Fibroblast of lung (primary cell): Measurements from ENCODE around the gene BABAM2. TPM values are rescaled to one million over a fixed set of nuclear protein-coding genes. Genes with fewer than 3 reads are reported as not detected.

Experiments
- DNase-seq, 2 donors: peaks; one replicate each; pipeline versions ENCODE4 v3.0.0 to v3.0.0-alpha.2; 2010; ENCODE audit warnings: low read depth in 2 of 2
- H2AFZ ChIP-seq: 2 replicates; pipeline ENCODE4 v1.5.1; 2012; ENCODE audit warnings: low read length, control low read depth, inconsistent platforms
- H3K27ac ChIP-seq: 2 replicates; pipeline ENCODE4 v1.5.1; 2011; ENCODE audit warnings: low read length, control low read depth; ENCODE audit not compliant: insufficient read depth
- H3K27me3 ChIP-seq: 2 replicates; pipeline ENCODE4 v1.5.1; 2011; ENCODE audit warnings: mild to moderate bottlenecking, low read length; ENCODE audit not compliant: control insufficient read depth, insufficient read depth
- H3K36me3 ChIP-seq: 2 replicates; pipeline ENCODE4 v1.5.1; 2011; ENCODE audit warnings: low read length; ENCODE audit not compliant: control insufficient read depth, insufficient read depth
- H3K4me1 ChIP-seq: 2 replicates; pipeline ENCODE4 v1.5.1; 2011; ENCODE audit warnings: low read length; ENCODE audit not compliant: control insufficient read depth, insufficient read depth; ENCODE audit errors: extremely low read depth
- H3K4me2 ChIP-seq: 2 replicates; pipeline ENCODE4 v1.5.1; 2011; ENCODE audit warnings: low read length, control low read depth; ENCODE audit not compliant: insufficient read depth; ENCODE audit errors: extremely low read depth
- H3K4me3 ChIP-seq, 4 experiments: fragments of 200-600 bp in 1 of 4; sonication (generic) in 1 of 4; replicated peaks in 1 of 4; 2 replicates each; pipeline ENCODE4 v1.5.1; 2011 to 2016; ENCODE audit warnings: low read length in 4 of 4, low read depth in 3 of 4, mild to moderate bottlenecking in 3 of 4, control low read depth in 2 of 4, inconsistent platforms in 1 of 4, mixed read lengths in 1 of 4; ENCODE audit not compliant: insufficient read depth in 1 of 4; ENCODE audit errors: control extremely low read depth in 1 of 4
- H3K79me2 ChIP-seq: 2 replicates; pipeline ENCODE4 v1.5.1; 2012; ENCODE audit warnings: mild to moderate bottlenecking, low read length, inconsistent platforms; ENCODE audit not compliant: control insufficient read depth, insufficient read depth
- H3K9ac ChIP-seq: 2 replicates; pipeline ENCODE4 v1.5.1; 2011; ENCODE audit warnings: mild to moderate bottlenecking, low read length, control low read depth; ENCODE audit not compliant: insufficient read depth
- H3K9me3 ChIP-seq: 2 replicates; pipeline ENCODE4 v1.5.1; 2012; ENCODE audit warnings: low read depth, low read length; ENCODE audit not compliant: control insufficient read depth, insufficient read depth
- H4K20me1 ChIP-seq: 2 replicates; pipeline ENCODE4 v1.5.1; 2011; ENCODE audit warnings: low read length; ENCODE audit not compliant: control insufficient read depth, insufficient read depth; ENCODE audit errors: extremely low read depth
- EZH2 ChIP-seq: IDR thresholded peaks from 2 replicates; pipeline ENCODE4 v1.5.1; 2012; ENCODE audit warnings: low read length, control low read depth, mild to moderate bottlenecking; ENCODE audit errors: missing control alignments
- polyA plus RNA-seq, 2 donors: library from polyadenylated mRNA; depleted of rRNA in 1 of 2; stranded (reverse) in 1 of 2; unstranded in 1 of 2; fragments of >200 nt; gene quantifications; 2 replicates each; pipeline ENCODE4 v1.2.1, GENCODE V29; 2011 to 2012; ENCODE audit warnings: missing spikeins in 1 of 2
- total RNA-seq: library from RNA; depleted of rRNA; stranded (reverse); fragments of >200 nt; gene quantifications from 2 replicates; pipeline ENCODE4 v1.2.1, GENCODE V29; 2014
- TF ChIP-seq, protein P1 (sequence below), 2 donors: IDR thresholded peaks in 1 of 2; conservative IDR thresholded peaks in 1 of 2; 1 replicate in 1 of 2; 2 replicates in 1 of 2; pipeline ENCODE4 v1.5.1; 2011 to 2012; ENCODE audit warnings: low read length in 2 of 2, control low read depth in 1 of 2, inconsistent platforms in 1 of 2, low read depth in 1 of 2, mild to moderate bottlenecking in 1 of 2

The BABAM2 gene
- total and polyA plus RNA-seq, 2 donors (not counting 1 experiment from before 2014, with no cell fraction given): 25.6 to 33.4 TPM

DNA sequence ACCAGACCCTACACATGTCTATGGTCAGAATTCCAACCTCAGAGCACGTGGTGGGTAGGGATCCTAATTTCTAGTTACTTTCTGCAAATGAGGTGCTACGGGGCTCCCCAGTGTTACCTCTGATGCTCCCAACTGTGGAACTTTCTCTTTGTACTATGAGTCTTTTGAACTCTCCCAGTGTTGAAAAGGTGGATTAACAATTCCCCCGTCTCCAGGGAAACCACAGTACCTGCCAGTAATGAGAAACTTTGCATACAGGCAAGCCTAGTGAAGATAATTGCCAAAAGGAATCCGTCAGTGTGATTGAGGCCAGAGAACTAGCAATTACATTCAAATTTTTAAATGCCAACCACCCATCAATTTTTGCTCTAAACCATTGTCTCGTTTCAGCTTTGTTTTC is 373.2 kb downstream of the BABAM2 start:
- Histone ChIP-seq H3K27ac (no peak overlapping the region), H4K20me1 (no peaks in the 10 kb centered on the region), H3K4me3 (no peak overlapping the region), H3K4me1 (peaks cover 2% of the 10 kb centered on the region), H3K36me3 (no peaks in the 10 kb centered on the region), H3K4me2 (no peak overlapping the region), H3K79me2 (no peaks in the 10 kb centered on the region), H3K9me3 (no peaks in the 10 kb centered on the region), H3K9ac (no peak overlapping the region), H3K27me3 (no peaks in the 10 kb centered on the region), H2AFZ (no peak overlapping the region)
- no peak for DNase-seq
- TF ChIP-seq EZH2: no peak
- TF ChIP-seq, protein P1, sequence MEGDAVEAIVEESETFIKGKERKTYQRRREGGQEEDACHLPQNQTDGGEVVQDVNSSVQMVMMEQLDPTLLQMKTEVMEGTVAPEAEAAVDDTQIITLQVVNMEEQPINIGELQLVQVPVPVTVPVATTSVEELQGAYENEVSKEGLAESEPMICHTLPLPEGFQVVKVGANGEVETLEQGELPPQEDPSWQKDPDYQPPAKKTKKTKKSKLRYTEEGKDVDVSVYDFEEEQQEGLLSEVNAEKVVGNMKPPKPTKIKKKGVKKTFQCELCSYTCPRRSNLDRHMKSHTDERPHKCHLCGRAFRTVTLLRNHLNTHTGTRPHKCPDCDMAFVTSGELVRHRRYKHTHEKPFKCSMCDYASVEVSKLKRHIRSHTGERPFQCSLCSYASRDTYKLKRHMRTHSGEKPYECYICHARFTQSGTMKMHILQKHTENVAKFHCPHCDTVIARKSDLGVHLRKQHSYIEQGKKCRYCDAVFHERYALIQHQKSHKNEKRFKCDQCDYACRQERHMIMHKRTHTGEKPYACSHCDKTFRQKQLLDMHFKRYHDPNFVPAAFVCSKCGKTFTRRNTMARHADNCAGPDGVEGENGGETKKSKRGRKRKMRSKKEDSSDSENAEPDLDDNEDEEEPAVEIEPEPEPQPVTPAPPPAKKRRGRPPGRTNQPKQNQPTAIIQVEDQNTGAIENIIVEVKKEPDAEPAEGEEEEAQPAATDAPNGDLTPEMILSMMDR (conservative IDR thresholded peaks at IDR 0.05 in 1 of 2, IDR thresholded peaks at IDR 0.05 in 1 of 2; ENCODE audit: low read depth in 1 of 2, low read length in 2 of 2): no peak

DNA sequence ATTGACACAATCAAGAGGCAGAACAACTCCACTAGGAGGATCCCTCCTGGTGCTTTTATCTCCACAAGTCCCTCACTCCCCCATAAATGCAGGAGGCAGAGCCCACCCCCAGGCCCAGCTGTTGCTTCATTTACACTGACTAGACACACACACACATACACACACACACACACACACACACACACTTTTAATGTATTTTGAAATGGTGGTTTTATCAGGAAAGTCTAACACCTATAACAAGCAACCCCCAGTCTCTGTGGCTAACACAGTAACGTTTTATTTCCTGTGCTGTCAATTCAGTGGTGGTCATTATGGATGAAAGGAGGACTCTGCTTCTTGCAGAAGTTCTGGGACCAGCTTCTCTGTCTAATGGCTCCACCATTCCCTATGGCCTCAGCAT is 376.8 kb downstream of the BABAM2 start:
- no peak overlapping the region for H2AFZ ChIP-seq
- no peak for DNase-seq
- H3K79me2 ChIP-seq: no peaks in the 10 kb centered on the region
- H3K4me3 ChIP-seq: no peak overlapping the region
- no peaks in the 10 kb centered on the region for H3K9me3 ChIP-seq
- peaks cover 6% of the 10 kb centered on the region for H3K4me1 ChIP-seq
- no peaks in the 10 kb centered on the region for H3K36me3 ChIP-seq
- TF ChIP-seq, protein P1 (conservative IDR thresholded peaks at IDR 0.05 in 1 of 2, IDR thresholded peaks at IDR 0.05 in 1 of 2; ENCODE audit: low read depth in 1 of 2, low read length in 2 of 2): no peak
- TF ChIP-seq EZH2: no peak
- no peak overlapping the region for H3K27ac ChIP-seq
- H3K4me2 ChIP-seq: no peak overlapping the region
- H3K27me3 ChIP-seq: no peaks in the 10 kb centered on the region
- no peak overlapping the region for H3K9ac ChIP-seq
- H4K20me1 ChIP-seq: no peaks in the 10 kb centered on the region

DNA sequence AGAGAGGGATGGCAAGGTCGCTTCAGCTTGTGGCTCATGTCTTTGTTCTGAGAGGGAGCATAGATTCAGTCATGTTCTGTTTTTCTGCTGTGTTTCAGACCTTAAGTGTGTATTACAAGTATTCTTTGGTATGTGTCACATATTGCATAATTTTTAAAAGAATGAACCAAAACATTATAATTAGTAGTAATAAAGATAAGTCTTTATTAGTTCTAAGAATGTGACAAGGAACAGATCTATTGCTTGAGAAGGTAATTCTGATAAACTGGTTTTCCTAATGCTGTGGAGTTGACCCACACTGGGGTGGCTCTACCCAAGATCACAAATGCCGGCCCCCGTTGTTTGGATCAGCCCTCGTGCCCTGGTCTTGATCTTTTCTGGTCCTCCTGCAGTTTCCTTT is 377.9 kb downstream of the BABAM2 start:
- peak in 1 of 2 donors; percentile 53 for DNase-seq
- H3K4me2 ChIP-seq: no peak overlapping the region

More for the DNA sequence above, 377.9 kb downstream of the BABAM2 start:
- H3K4me3 ChIP-seq: no peak overlapping the region
- H3K27ac ChIP-seq: no peak overlapping the region
- no peak overlapping the region for H2AFZ ChIP-seq
- no peaks in the 10 kb centered on the region for H3K9me3 ChIP-seq
- TF ChIP-seq EZH2: no peak
- TF ChIP-seq, protein P1 (conservative IDR thresholded peaks at IDR 0.05 in 1 of 2, IDR thresholded peaks at IDR 0.05 in 1 of 2; ENCODE audit: low read depth in 1 of 2, low read length in 2 of 2): no peak
- no peaks in the 10 kb centered on the region for H3K27me3 ChIP-seq
- no peaks in the 10 kb centered on the region for H3K79me2 ChIP-seq
- no peaks in the 10 kb centered on the region for H3K36me3 ChIP-seq
- no peak overlapping the region for H3K9ac ChIP-seq
- peaks cover 6% of the 10 kb centered on the region for H3K4me1 ChIP-seq
- no peaks in the 10 kb centered on the region for H4K20me1 ChIP-seq
